GM12878 (cell line): ENCODE measurements around the gene GNPTAB. TPM values are rescaled to one million over a fixed set of nuclear protein-coding genes. Genes with fewer than 3 reads are reported as not detected.

ENCODE experiments used
- ATAC-seq: fragments of 200-7000 bp; cut with Tn5 transposase; 3 replicates; pipeline ENCODE4 v1.9.1; 2020; ENCODE audit warnings: mild to moderate bottlenecking, moderate library complexity
- BruUV-seq: library from RNA; stranded (reverse); fragments of 400-500 nt; replicated peaks from 2 replicates; lab custom pipeline; 2021; lab: Mats Ljungman, UMichigan
- CTCF ChIA-PET: fragments of 300-600 bp; sonication (Branson Sonifier 250); formaldehyde crosslinking; extraction: SDS; loops from one replicate; lab custom pipeline; 2021; ENCODE audit warnings: inconsistent platforms; lab: Yijun Ruan, JAX
- POLR2A ChIA-PET: fragments of 350-600 bp; formaldehyde crosslinking; extraction: SDS; loops from one replicate; lab custom pipeline; 2021; ENCODE audit warnings: inconsistent platforms; lab: Charles Lee
- RAD21 ChIA-PET: fragments of 300-600 bp; sonication (Branson Sonifier 250); formaldehyde crosslinking; loops from one replicate; lab custom pipeline; 2023; ENCODE audit warnings: antibody characterized with exemption; ENCODE audit not compliant: unreplicated experiment; lab: Charles Lee
- SMC1A ChIA-PET: fragments of 300-600 bp; sonication (Branson Sonifier 250); formaldehyde crosslinking; loops from one replicate; lab custom pipeline; 2023; ENCODE audit not compliant: unreplicated experiment, uncharacterized antibody; lab: Charles Lee
- DNase-seq: peaks from one replicate; pipeline ENCODE4 v3.0.0-alpha.2; 2011; ENCODE audit warnings: low read depth, low spot score
- FAIRE-seq: peaks from 3 replicates; lab custom pipeline; 2011; peaks lifted over from hg19 to GRCh38; lab: Jason Lieb, UNC
- H2AFZ ChIP-seq: 2 replicates; pipeline ENCODE4 v1.6.0; 2011; ENCODE audit warnings: low read depth, low read length, control low read depth; ENCODE audit not compliant: control insufficient read depth
- H3K27ac ChIP-seq: 2 replicates; pipeline ENCODE4 v1.5.1; 2011; ENCODE audit warnings: control low read depth; ENCODE audit not compliant: control insufficient read depth, insufficient read depth
- H3K27me3 ChIP-seq, 2 experiments: replicated peaks in 1 of 2; 2 replicates each; pipeline versions ENCODE4 v1.6.0 to v1.6.1; 2011; ENCODE audit warnings: low read length in 1 of 2; ENCODE audit not compliant: control insufficient read depth in 2 of 2, insufficient read depth in 2 of 2
- H3K36me3 ChIP-seq, 2 experiments: 2 replicates each; pipeline ENCODE4 v1.5.1; 2011; ENCODE audit warnings: low read length in 1 of 2; ENCODE audit not compliant: control insufficient read depth in 2 of 2, insufficient read depth in 2 of 2
- H3K4me1 ChIP-seq: 2 replicates; pipeline ENCODE4 v1.6.1; 2011; ENCODE audit warnings: mild to moderate bottlenecking, low read length, moderate library complexity, mixed read lengths; ENCODE audit not compliant: control insufficient read depth, insufficient read depth
- H3K4me2 ChIP-seq: 2 replicates; pipeline ENCODE4 v1.6.0; 2011; ENCODE audit warnings: control low read depth; ENCODE audit not compliant: control insufficient read depth, insufficient read depth
- H3K4me3 ChIP-seq: fragments of 200-600 bp; sonication (generic); 2 replicates; pipeline ENCODE4 v1.5.1; 2016
- H3K79me2 ChIP-seq: 2 replicates; pipeline ENCODE4 v1.6.0; 2011; ENCODE audit warnings: low read length; ENCODE audit not compliant: control insufficient read depth, insufficient read depth
- H3K9ac ChIP-seq: 2 replicates; pipeline ENCODE4 v1.8.0; 2011; ENCODE audit warnings: low read length, control low read depth, mixed read lengths; ENCODE audit not compliant: control insufficient read depth, insufficient read depth
- H3K9me3 ChIP-seq: replicated peaks from 3 replicates; pipeline ENCODE4 v1.5.1; 2011; ENCODE audit warnings: mild to moderate bottlenecking, low read length; ENCODE audit not compliant: control insufficient read depth, insufficient read depth
- H4K20me1 ChIP-seq: 2 replicates; pipeline ENCODE4 v1.6.0; 2011; ENCODE audit not compliant: control insufficient read depth, insufficient read depth
- CREM ChIP-seq: IDR thresholded peaks from 2 replicates; pipeline ENCODE4 v1.6.1; 2014; ENCODE audit warnings: antibody characterized with exemption, low read depth
- HCFC1 ChIP-seq: fragments of 150-350 bp; IDR thresholded peaks from 2 replicates; pipeline ENCODE4 v1.6.1; 2014; ENCODE audit warnings: low read length
- PAX8 ChIP-seq: fragments of 450-650 bp; IDR thresholded peaks from 2 replicates; pipeline ENCODE4 v1.6.1; 2017; ENCODE audit warnings: mild to moderate bottlenecking, moderate library complexity
- POLR2AphosphoS5 ChIP-seq: IDR thresholded peaks from 2 replicates; pipeline ENCODE4 v1.6.1; 2011; ENCODE audit warnings: mild to moderate bottlenecking, low read length, inconsistent platforms
- SUZ12 ChIP-seq: fragments of 200-600 bp; sonication (generic); IDR thresholded peaks from one replicate; pipeline ENCODE4 v1.6.1; 2018; ENCODE audit warnings: antibody characterized with exemption, mild to moderate bottlenecking; ENCODE audit not compliant: unreplicated experiment
- TARDBP ChIP-seq: IDR thresholded peaks from 2 replicates; pipeline ENCODE4 v1.6.1; 2016; ENCODE audit warnings: borderline replicate concordance
- in situ Hi-C: fragments of 300-500 bp; cut with MboI; formaldehyde crosslinking; loops from 9 replicates; pipeline ENCODE4 v1.14.3; 2018; ENCODE audit warnings: mixed read lengths
- intact Hi-C: fragments of 100-400 bp; cut with micrococcal nuclease; formaldehyde crosslinking; loops from one replicate; pipeline ENCODE4 v1.14.2; 2022; ENCODE audit not compliant: unreplicated experiment
- polyA plus RNA-seq, 11 experiments: library from polyadenylated mRNA; depleted of rRNA in 4 of 11; unstranded in 6 of 11; stranded (reverse) in 5 of 11; fragments of >200 nt; fragmentation: Nextera tagmentation in 4 of 11; fragmentation: Illumina TruSeq in 1 of 11; extraction: Ambion mirVana in 4 of 11; extraction: Trizol in 1 of 11; gene quantifications; 1 replicate in 1 of 11; 2 replicates in 10 of 11; pipeline versions ENCODE4 v1.2.1 to v1.2.3, GENCODE V29; 2011 to 2016; ENCODE audit warnings: inconsistent platforms in 2 of 11, missing spikeins in 2 of 11, low read depth in 1 of 11
- total RNA-seq, 4 experiments: library from RNA; depleted of rRNA in 3 of 4; stranded (reverse); fragments of >200 nt in 3 of 4; fragmentation: Illumina TruSeq in 1 of 4; extraction: Trizol in 1 of 4; gene quantifications; 2 replicates each; pipeline versions ENCODE4 v1.2.1 to v1.2.3, GENCODE V29; 2013 to 2021
- TF ChIP-seq, protein P1 (sequence below): IDR thresholded peaks from 2 replicates; pipeline ENCODE4 v1.6.1; 2012; ENCODE audit warnings: mild to moderate bottlenecking, low read depth, low read length

GNPTAB gene
- total and polyA plus RNA-seq, 10 of the 15 experiments (the other 5 are each of a cell fraction or from before 2014, with no cell fraction given), result 9.8 to 38.9 (median 35.3) TPM

DNA sequence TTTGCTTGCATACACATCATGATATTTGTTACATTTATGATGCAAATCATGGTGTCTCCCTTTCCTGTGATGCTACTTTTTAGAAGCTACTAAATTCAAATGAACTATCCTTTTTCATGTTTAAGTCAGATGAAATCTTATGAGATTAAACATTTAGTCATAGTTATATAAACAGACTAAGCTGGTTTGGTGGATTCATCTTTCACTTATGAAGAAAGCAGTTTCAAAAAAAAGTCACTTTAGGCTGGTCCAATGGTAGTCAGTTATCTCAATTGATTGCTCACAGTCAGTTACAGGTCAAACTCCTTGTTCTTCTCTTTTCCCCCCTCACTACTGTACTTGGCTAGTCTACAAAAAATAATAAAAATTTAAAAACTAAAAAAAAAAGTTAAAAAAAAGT, 111.2 kb downstream of the GNPTAB start:
- TF ChIP-seq, protein P1, sequence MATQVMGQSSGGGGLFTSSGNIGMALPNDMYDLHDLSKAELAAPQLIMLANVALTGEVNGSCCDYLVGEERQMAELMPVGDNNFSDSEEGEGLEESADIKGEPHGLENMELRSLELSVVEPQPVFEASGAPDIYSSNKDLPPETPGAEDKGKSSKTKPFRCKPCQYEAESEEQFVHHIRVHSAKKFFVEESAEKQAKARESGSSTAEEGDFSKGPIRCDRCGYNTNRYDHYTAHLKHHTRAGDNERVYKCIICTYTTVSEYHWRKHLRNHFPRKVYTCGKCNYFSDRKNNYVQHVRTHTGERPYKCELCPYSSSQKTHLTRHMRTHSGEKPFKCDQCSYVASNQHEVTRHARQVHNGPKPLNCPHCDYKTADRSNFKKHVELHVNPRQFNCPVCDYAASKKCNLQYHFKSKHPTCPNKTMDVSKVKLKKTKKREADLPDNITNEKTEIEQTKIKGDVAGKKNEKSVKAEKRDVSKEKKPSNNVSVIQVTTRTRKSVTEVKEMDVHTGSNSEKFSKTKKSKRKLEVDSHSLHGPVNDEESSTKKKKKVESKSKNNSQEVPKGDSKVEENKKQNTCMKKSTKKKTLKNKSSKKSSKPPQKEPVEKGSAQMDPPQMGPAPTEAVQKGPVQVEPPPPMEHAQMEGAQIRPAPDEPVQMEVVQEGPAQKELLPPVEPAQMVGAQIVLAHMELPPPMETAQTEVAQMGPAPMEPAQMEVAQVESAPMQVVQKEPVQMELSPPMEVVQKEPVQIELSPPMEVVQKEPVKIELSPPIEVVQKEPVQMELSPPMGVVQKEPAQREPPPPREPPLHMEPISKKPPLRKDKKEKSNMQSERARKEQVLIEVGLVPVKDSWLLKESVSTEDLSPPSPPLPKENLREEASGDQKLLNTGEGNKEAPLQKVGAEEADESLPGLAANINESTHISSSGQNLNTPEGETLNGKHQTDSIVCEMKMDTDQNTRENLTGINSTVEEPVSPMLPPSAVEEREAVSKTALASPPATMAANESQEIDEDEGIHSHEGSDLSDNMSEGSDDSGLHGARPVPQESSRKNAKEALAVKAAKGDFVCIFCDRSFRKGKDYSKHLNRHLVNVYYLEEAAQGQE, result no peak
- no peak for TF ChIP-seq TARDBP
- no peak for TF ChIP-seq POLR2AphosphoS5
- no peak for TF ChIP-seq CREM
- no peak for TF ChIP-seq SUZ12
- no peak for TF ChIP-seq PAX8
- TF ChIP-seq HCFC1, result no peak
- TF ChIP-seq, all 136 proteins: peak for 0
- ChIA-PET CTCF (interaction anchor here (1.3 kb wide), 1 partner anchor 11 kb away, joined by 3 read pairs; no protein-coding TSS in a partner anchor), POLR2A (no interaction called here), RAD21 (no interaction called here), SMC1A (interaction anchor here (1.0 to 1.3 kb wide), 2 partner anchors 12 to 20 kb away, joined by 3 to 5 read pairs; no protein-coding TSS in a partner anchor)
- no peak overlapping the region for H2AFZ ChIP-seq
- FAIRE-seq (no peak), DNase-seq (no peak), ATAC-seq (no peak)
- H3K4me2 ChIP-seq, result no peak overlapping the region
- H4K20me1 ChIP-seq, result no peaks in the 10 kb centered on the region
- H3K9ac ChIP-seq, result no peak overlapping the region
- no TSS peak for BruUV-seq
- no peaks in the 10 kb centered on the region for H3K9me3 ChIP-seq
- intact Hi-C loops (no loop called here), in situ Hi-C loops (no loop called here)
- no peaks in the 10 kb centered on the region for H3K27me3 ChIP-seq
- no peaks in the 10 kb centered on the region for H3K79me2 ChIP-seq
- no peak overlapping the region for H3K27ac ChIP-seq
- H3K4me3 ChIP-seq, result no peak overlapping the region
- no peaks in the 10 kb centered on the region; a peak in 1 of 4 replicates for H3K36me3 ChIP-seq
- no peaks in the 10 kb centered on the region for H3K4me1 ChIP-seq
